IMR-90 (cell line): ENCODE measurements around the gene HPSE2. TPM values are rescaled to one million over a fixed set of nuclear protein-coding genes. Genes with fewer than 3 reads are reported as not detected.

Experiments used
- ATAC-seq: fragments of 200-7000 bp; cut with Tn5 transposase; 2 replicates; pipeline ENCODE4 v1.9.1; 2020; ENCODE audit warnings: low read depth, mild to moderate bottlenecking, moderate library complexity
- BruUV-seq: library from RNA; stranded (reverse); fragments of 400-500 nt; replicated peaks from 2 replicates; lab custom pipeline; 2021; lab: Mats Ljungman, UMichigan
- CTCF ChIA-PET: fragments of 300-600 bp; formaldehyde crosslinking; extraction: SDS; loops from one replicate; lab custom pipeline; 2021; ENCODE audit warnings: antibody characterized with exemption; lab: Yijun Ruan, JAX
- POLR2A ChIA-PET: fragments of 300-600 bp; sonication (Branson Sonifier 250); formaldehyde crosslinking; loops from one replicate; lab custom pipeline; 2022; ENCODE audit warnings: antibody characterized with exemption; ENCODE audit not compliant: unreplicated experiment; lab: Charles Lee
- DNase-seq: peaks from one replicate; pipeline ENCODE4 v3.0.0; 2013
- H2AFZ ChIP-seq: replicated peaks from 2 replicates; pipeline ENCODE3; 2013; ENCODE audit warnings: low read length, mild to moderate bottlenecking; ENCODE audit not compliant: poor library complexity
- H2AK5ac ChIP-seq: 2 replicates; pipeline ENCODE4 v1.6.1; 2013; ENCODE audit warnings: low read depth, low read length, inconsistent platforms
- H2AK9ac ChIP-seq: replicated peaks from 2 replicates; pipeline ENCODE3; 2013; ENCODE audit warnings: mild to moderate bottlenecking, low read depth, low read length, moderate library complexity; ENCODE audit not compliant: poor library complexity
- H2BK120ac ChIP-seq: 2 replicates; pipeline ENCODE4 v1.6.1; 2013; ENCODE audit warnings: low read depth, low read length, inconsistent platforms
- H2BK15ac ChIP-seq: 3 replicates; pipeline ENCODE4 v1.6.1; 2013; ENCODE audit warnings: low read depth, low read length, inconsistent platforms
- H2BK20ac ChIP-seq: 2 replicates; pipeline ENCODE4 v1.6.1; 2013; ENCODE audit warnings: low read depth, mild to moderate bottlenecking, inconsistent platforms, low read length, moderate library complexity
- H2BK5ac ChIP-seq: 2 replicates; pipeline ENCODE4 v1.6.1; 2013; ENCODE audit warnings: mild to moderate bottlenecking, low read depth, low read length, inconsistent platforms; ENCODE audit not compliant: poor library complexity, severe bottlenecking
- H3K14ac ChIP-seq: replicated peaks from 2 replicates; pipeline ENCODE4 v1.6.1; 2013; ENCODE audit warnings: low read depth, low read length, inconsistent platforms
- H3K18ac ChIP-seq: 2 replicates; pipeline ENCODE4 v1.6.1; 2013; ENCODE audit warnings: low read depth, low read length, control low read depth
- H3K23ac ChIP-seq: 2 replicates; pipeline ENCODE4 v1.6.1; 2013; ENCODE audit warnings: low read depth, low read length, inconsistent platforms
- H3K27ac ChIP-seq: 2 replicates; pipeline ENCODE4 v1.5.1; 2013; ENCODE audit warnings: mild to moderate bottlenecking, control low read depth, low read length; ENCODE audit not compliant: insufficient read depth
- H3K27me3 ChIP-seq: 2 replicates; pipeline ENCODE4 v1.6.1; 2013; ENCODE audit warnings: low read length; ENCODE audit not compliant: control insufficient read depth, insufficient read depth
- H3K36me3 ChIP-seq: 2 replicates; pipeline ENCODE4 v1.6.1; 2013; ENCODE audit warnings: low read length, mixed read lengths; ENCODE audit not compliant: control insufficient read depth, insufficient read depth
- H3K4ac ChIP-seq: 2 replicates; pipeline ENCODE4 v1.6.1; 2013; ENCODE audit warnings: low read depth, low read length, inconsistent platforms
- H3K4me1 ChIP-seq: 2 replicates; pipeline ENCODE4 v1.6.1; 2013; ENCODE audit warnings: low read length, mixed read lengths; ENCODE audit not compliant: control insufficient read depth, insufficient read depth
- H3K4me2 ChIP-seq: 2 replicates; pipeline ENCODE4 v1.6.1; 2013; ENCODE audit warnings: low read depth, mild to moderate bottlenecking, control low read depth, low read length, moderate library complexity
- H3K4me3 ChIP-seq: 2 replicates; pipeline ENCODE4 v1.5.1; 2013; ENCODE audit warnings: low read depth, mild to moderate bottlenecking, control low read depth, low read length, moderate library complexity; ENCODE audit not compliant: insufficient read depth
- H3K56ac ChIP-seq: 2 replicates; pipeline ENCODE4 v1.6.1; 2013; ENCODE audit warnings: low read length, inconsistent platforms; ENCODE audit not compliant: insufficient read depth; ENCODE audit errors: extremely low read depth
- H3K79me1 ChIP-seq, 2 experiments: 2 replicates each; pipeline ENCODE4 v1.6.1; 2013; ENCODE audit warnings: low read length in 2 of 2, inconsistent platforms in 1 of 2, low read depth in 1 of 2
- H3K9ac ChIP-seq: 2 replicates; pipeline ENCODE4 v1.6.1; 2013; ENCODE audit warnings: low read depth, low read length, control low read depth
- H3K9me1 ChIP-seq: 2 replicates; pipeline ENCODE4 v1.6.1; 2013; ENCODE audit warnings: low read length, inconsistent platforms; ENCODE audit not compliant: insufficient read depth
- H3K9me3 ChIP-seq: 2 replicates; pipeline ENCODE4 v1.6.1; 2013; ENCODE audit warnings: low read length; ENCODE audit not compliant: control insufficient read depth, insufficient read depth
- H4K20me1 ChIP-seq: 2 replicates; pipeline ENCODE4 v1.6.1; 2013; ENCODE audit warnings: low read length, inconsistent platforms; ENCODE audit not compliant: insufficient read depth
- H4K5ac ChIP-seq: 2 replicates; pipeline ENCODE4 v1.6.1; 2013; ENCODE audit warnings: mild to moderate bottlenecking, low read depth, low read length, control low read depth
- H4K8ac ChIP-seq, 2 experiments: 2 replicates each; pipeline ENCODE4 v1.6.1; 2013; ENCODE audit warnings: low read depth in 2 of 2, low read length in 2 of 2, control low read depth in 1 of 2, inconsistent platforms in 1 of 2
- H4K91ac ChIP-seq: 2 replicates; pipeline ENCODE4 v1.6.1; 2013; ENCODE audit warnings: low read depth, low read length, inconsistent platforms; ENCODE audit not compliant: insufficient read depth
- BHLHE40 ChIP-seq: fragments of 150-350 bp; IDR thresholded peaks from 2 replicates; pipeline ENCODE4 v1.6.1; 2016; ENCODE audit warnings: mild to moderate bottlenecking, low read depth, low read length
- ELK1 ChIP-seq: fragments of 150-350 bp; IDR thresholded peaks from 2 replicates; pipeline ENCODE4 v1.6.1; 2016; ENCODE audit warnings: low read depth, mild to moderate bottlenecking, low read length, moderate library complexity, borderline replicate concordance
- MAZ ChIP-seq: IDR thresholded peaks from 2 replicates; pipeline ENCODE4 v1.6.1; 2012; ENCODE audit warnings: low read depth, mild to moderate bottlenecking, low read length, improper control_type of control experiment, moderate library complexity, borderline replicate concordance
- NFE2L2 ChIP-seq: fragments of 150-350 bp; IDR thresholded peaks from 2 replicates; pipeline ENCODE4 v1.6.1; 2016; ENCODE audit warnings: low read depth, mild to moderate bottlenecking, low read length
- USF2 ChIP-seq: fragments of 150-350 bp; IDR thresholded peaks from 2 replicates; pipeline ENCODE4 v1.6.1; 2017; ENCODE audit warnings: mild to moderate bottlenecking, antibody characterized with exemption, low read length, low read depth
- whole genome bisulfite sequencing, 2 experiments: methylation state at CpG; one replicate each; pipeline versions ENCODE4 v1.1.5 to v1.1.7; 2013; ENCODE audit warnings: missing lambda C conversion rate in 2 of 2; ENCODE audit not compliant: insufficient read length in 1 of 2; ENCODE audit errors: extremely low coverage in 2 of 2; 5-methylcytosine and 5-hydroxymethylcytosine counted together
- dilution Hi-C: fragments of 300-500 bp; cut with HindIII; formaldehyde crosslinking; loops from one replicate; pipeline ENCODE4 v1.14.3; 2018; ENCODE audit warnings: low sequenced_read_pairs; ENCODE audit not compliant: unreplicated experiment
- in situ Hi-C: fragments of 300-500 bp; cut with MboI; formaldehyde crosslinking; loops from 3 replicates; pipeline ENCODE4 v1.14.3; 2019; ENCODE audit warnings: low sequenced_read_pairs, inconsistent platforms, mixed read lengths
- intact Hi-C: fragments of 100-400 bp; cut with micrococcal nuclease; formaldehyde crosslinking; loops from 2 replicates; pipeline ENCODE4 v1.10.0; 2022
- polyA plus RNA-seq, 3 experiments: library from polyadenylated mRNA; depleted of rRNA; stranded (reverse); fragments of >200 nt; gene quantifications; 2 replicates each; pipeline ENCODE4 v1.2.3, GENCODE V29; 2012; ENCODE audit warnings: low replicate concordance in 1 of 3
- total RNA-seq: library from RNA; depleted of rRNA; stranded (reverse); fragments of >200 nt; gene quantifications from 2 replicates; pipeline ENCODE4 v1.2.3, GENCODE V29; 2012

Gene HPSE2
- total and polyA plus RNA-seq, 2 of the 4 experiments (the other 2 are of a cell fraction): not detected

- in situ Hi-C loops (no loop called here), dilution Hi-C loops (no loop called here), intact Hi-C loops (no loop called here)
- Histone ChIP-seq H2BK20ac (no peak overlapping the region), H3K18ac (no peak overlapping the region), H2BK120ac (no peak overlapping the region), H2AK5ac (no peak overlapping the region), H2AFZ (no peak overlapping the region), H3K14ac (no peak overlapping the region), H4K20me1 (no peaks in the 10 kb centered on the region), H3K23ac (no peak overlapping the region), H3K27me3 (no peaks in the 10 kb centered on the region), H3K27ac (no peak overlapping the region), H3K9me3 (no peaks in the 10 kb centered on the region), H3K9ac (no peak overlapping the region), H3K79me1 (no peaks in the 10 kb centered on the region), H3K4ac (no peak overlapping the region), H4K91ac (no peak overlapping the region), H2BK15ac (no peak overlapping the region), H3K36me3 (no peaks in the 10 kb centered on the region), H3K56ac (no peak overlapping the region), H4K5ac (no peak overlapping the region), H3K4me3 (no peak overlapping the region), H3K9me1 (no peaks in the 10 kb centered on the region), H3K4me2 (no peak overlapping the region), H2BK5ac (no peak overlapping the region), H2AK9ac (no peak overlapping the region), H4K8ac (no peak overlapping the region), H3K4me1 (no peaks in the 10 kb centered on the region)
- POLR2A ChIA-PET: no interaction called here
- TF ChIP-seq BHLHE40 (no peak), ELK1 (no peak), NFE2L2 (no peak), USF2 (no peak), MAZ (no peak)
- DNase-seq (peak; percentile 3), ATAC-seq (no peak; the same call in 1 of the 2 replicates)
- BruUV-seq: no TSS peak
- WGBS, 2 experiments: no CpG with 5 or more reads among the region's 3 CpGs
- CTCF ChIA-PET: no interaction called here
These were observed 699.1 kb downstream of the HPSE2 start for GRCh38 chr10:98536551-98536950.
